GM23338 (cell line): ENCODE measurements around the gene GPR142. TPM values are rescaled to one million over a fixed set of nuclear protein-coding genes. Genes with fewer than 3 reads are reported as not detected.

Experiments used
- ATAC-seq: fragments of 200-7000 bp; cut with Tn5 transposase; 3 replicates; pipeline ENCODE4 v1.9.1; 2020
- DNase-seq: peaks from one replicate; pipeline ENCODE4 v3.0.0-alpha.2; 2015; ENCODE audit warnings: low spot score
- H2AFZ ChIP-seq: fragments of 200-600 bp; sonication (generic); 2 replicates; pipeline ENCODE4 v1.8.0; 2016; ENCODE audit warnings: antibody characterized with exemption, mild to moderate bottlenecking, moderate library complexity
- H3F3A ChIP-seq: fragments of 200-600 bp; sonication (generic); replicated peaks from 2 replicates; pipeline ENCODE4 v1.8.0; 2017; ENCODE audit warnings: antibody characterized with exemption, mixed run types, low read depth
- H3K27ac ChIP-seq: fragments of 200-600 bp; sonication (generic); 2 replicates; pipeline ENCODE4 v1.6.1; 2016; ENCODE audit warnings: low read depth
- H3K27me3 ChIP-seq: fragments of 200-600 bp; sonication (generic); 2 replicates; pipeline ENCODE4 v1.8.0; 2016; ENCODE audit warnings: mild to moderate bottlenecking, mixed run types, moderate library complexity; ENCODE audit not compliant: insufficient read depth
- H3K36me3 ChIP-seq: fragments of 200-600 bp; sonication (generic); 2 replicates; pipeline ENCODE4 v1.8.0; 2016; ENCODE audit warnings: mild to moderate bottlenecking; ENCODE audit not compliant: insufficient read depth
- H3K4me1 ChIP-seq: fragments of 200-600 bp; sonication (generic); 2 replicates; pipeline ENCODE4 v1.8.0; 2016; ENCODE audit warnings: mild to moderate bottlenecking, moderate library complexity; ENCODE audit not compliant: insufficient read depth
- H3K4me2 ChIP-seq: fragments of 200-600 bp; sonication (generic); 2 replicates; pipeline ENCODE4 v1.7.1; 2017; ENCODE audit warnings: mixed run types
- H3K4me3 ChIP-seq: fragments of 200-600 bp; sonication (generic); 2 replicates; pipeline ENCODE4 v1.6.1; 2016; ENCODE audit warnings: mixed run types
- H3K79me2 ChIP-seq: fragments of 200-600 bp; sonication (generic); replicated peaks from 2 replicates; pipeline ENCODE4 v1.8.0; 2017; ENCODE audit warnings: mild to moderate bottlenecking; ENCODE audit not compliant: insufficient read depth
- H3K9me2 ChIP-seq: fragments of 200-600 bp; sonication (generic); 2 replicates; pipeline ENCODE4 v1.8.0; 2017; ENCODE audit not compliant: insufficient read depth
- H4K20me1 ChIP-seq: fragments of 200-600 bp; sonication (generic); replicated peaks from 2 replicates; pipeline ENCODE4 v1.8.0; 2017; ENCODE audit warnings: mild to moderate bottlenecking; ENCODE audit not compliant: insufficient read depth
- H3K27ac Mint-ChIP-seq: 2 replicates; pipeline ENCODE4 v1.8.0; 2020; ENCODE audit warnings: inconsistent platforms, mild to moderate bottlenecking, moderate library complexity, mixed read lengths
- H3K27me3 Mint-ChIP-seq: 3 replicates; pipeline ENCODE4 v1.8.0; 2022; ENCODE audit warnings: low read depth, mild to moderate bottlenecking, moderate library complexity, mixed read lengths, inconsistent platforms; ENCODE audit not compliant: insufficient read depth, poor library complexity
- H3K36me3 Mint-ChIP-seq: 3 replicates; pipeline ENCODE4 v1.8.0; 2021; ENCODE audit warnings: low read depth, mild to moderate bottlenecking, inconsistent platforms, moderate library complexity, mixed read lengths
- H3K4me1 Mint-ChIP-seq: 3 replicates; pipeline ENCODE4 v1.8.0; 2020; ENCODE audit warnings: mild to moderate bottlenecking, inconsistent platforms, mixed read lengths
- H3K4me3 Mint-ChIP-seq: 3 replicates; pipeline ENCODE4 v1.8.0; 2021; ENCODE audit warnings: moderate library complexity, mild to moderate bottlenecking, inconsistent platforms, mixed read lengths
- H3K9me3 Mint-ChIP-seq: 3 replicates; pipeline ENCODE4 v1.8.0; 2020; ENCODE audit warnings: moderate library complexity, mild to moderate bottlenecking, inconsistent platforms, mixed read lengths
- CREB1 ChIP-seq: fragments of 250-450 bp; sonication (Bioruptor Pico); IDR thresholded peaks from 2 replicates; pipeline ENCODE4 v1.5.0; 2020; ENCODE audit warnings: low read depth, mild to moderate bottlenecking, moderate library complexity
- CTCF ChIP-seq, 2 experiments: fragments of 200-600 bp in 1 of 2; sonication (generic) in 1 of 2; conservative IDR thresholded peaks; 2 replicates each; pipeline versions ENCODE4 v1.5.1 to v1.6.1; 2016 to 2017; ENCODE audit warnings: antibody characterized with exemption in 2 of 2, low read depth in 2 of 2, mild to moderate bottlenecking in 2 of 2, moderate library complexity in 1 of 2
- EZH2 ChIP-seq: fragments of 200-600 bp; sonication (generic); IDR thresholded peaks from one replicate; pipeline ENCODE4 v1.8.0; 2017; ENCODE audit warnings: antibody characterized with exemption, mild to moderate bottlenecking, low read depth; ENCODE audit not compliant: unreplicated experiment
- EZH2phosphoT487 ChIP-seq: fragments of 200-600 bp; sonication (generic); IDR thresholded peaks from one replicate; pipeline ENCODE4 v1.8.1; 2018; ENCODE audit warnings: antibody characterized with exemption; ENCODE audit not compliant: unreplicated experiment
- JUNB ChIP-seq: IDR thresholded peaks from one replicate; pipeline ENCODE4 v1.6.1; 2016; ENCODE audit warnings: antibody characterized with exemption; ENCODE audit not compliant: unreplicated experiment
- NANOG ChIP-seq: IDR thresholded peaks from 2 replicates; pipeline ENCODE4 v1.6.1; 2016; ENCODE audit warnings: antibody characterized with exemption, borderline replicate concordance
- POLR2AphosphoS5 ChIP-seq: IDR thresholded peaks from 2 replicates; pipeline ENCODE4 v1.6.1; 2016; ENCODE audit warnings: antibody characterized with exemption, low read depth
- STAT1 ChIP-seq: IDR thresholded peaks from one replicate; pipeline ENCODE4 v1.6.1; 2016; ENCODE audit warnings: antibody characterized with exemption; ENCODE audit not compliant: unreplicated experiment
- ZNF114 ChIP-seq: fragments of 250-450 bp; sonication (Bioruptor Pico); IDR thresholded peaks from 2 replicates; pipeline ENCODE4 v1.5.0; 2020; ENCODE audit warnings: mild to moderate bottlenecking, moderate library complexity
- polyA plus RNA-seq: library from polyadenylated mRNA; unstranded; fragments of >200 nt; fragmentation: Nextera tagmentation; extraction: Ambion mirVana; gene quantifications from 2 replicates; pipeline ENCODE4 v1.2.1, GENCODE V29; 2016
- total RNA-seq: library from RNA; depleted of rRNA; stranded (reverse); fragments of >200 nt; shearing (Covaris generic); gene quantifications from 2 replicates; pipeline ENCODE4 v1.2.3, GENCODE V29; 2014
- TF ChIP-seq, protein P1 (sequence below): IDR thresholded peaks from 2 replicates; pipeline ENCODE4 v1.6.1; 2016; ENCODE audit warnings: antibody characterized with exemption

GPR142 gene
- total and polyA plus RNA-seq, 2 experiments from 2014 or later = not detected

- no peaks in the 10 kb centered on the region for H3K4me1 ChIP-seq
- no peaks in the 10 kb centered on the region for H3K79me2 ChIP-seq
- Mint-ChIP-seq H3K36me3 (no peaks in the 10 kb centered on the region), H3K4me3 (no peak overlapping the region), H3K27ac (no peak overlapping the region), H3K4me1 (peaks cover 9% of the 10 kb centered on the region), H3K27me3 (peaks cover 13% of the 10 kb centered on the region), H3K9me3 (no peaks in the 10 kb centered on the region)
- H3K27me3 ChIP-seq = no peaks in the 10 kb centered on the region
- H4K20me1 ChIP-seq = no peaks in the 10 kb centered on the region
- no peak overlapping the region for H3K27ac ChIP-seq
- H3K36me3 ChIP-seq = no peaks in the 10 kb centered on the region
- no peak overlapping the region for H3K4me2 ChIP-seq
- H3K9me2 ChIP-seq = no peaks in the 10 kb centered on the region
- no peak for TF ChIP-seq CREB1 (CRISPR knock-in tag)
- TF ChIP-seq ZNF114 = no peak
- no peak for TF ChIP-seq NANOG
- no peak for TF ChIP-seq CTCF (conservative IDR thresholded peaks at IDR 0.05; ENCODE audit: low read depth in 2 of 2)
- H3K4me3 ChIP-seq = no peak overlapping the region
- DNase-seq = no peak
- no peak overlapping the region for H2AFZ ChIP-seq
- ATAC-seq = no peak
- H3F3A ChIP-seq = no peaks in the 10 kb centered on the region
Observed at GRCh38 chr17:74369665-74370490, 2.6 kb downstream of the GPR142 start.

DNA sequence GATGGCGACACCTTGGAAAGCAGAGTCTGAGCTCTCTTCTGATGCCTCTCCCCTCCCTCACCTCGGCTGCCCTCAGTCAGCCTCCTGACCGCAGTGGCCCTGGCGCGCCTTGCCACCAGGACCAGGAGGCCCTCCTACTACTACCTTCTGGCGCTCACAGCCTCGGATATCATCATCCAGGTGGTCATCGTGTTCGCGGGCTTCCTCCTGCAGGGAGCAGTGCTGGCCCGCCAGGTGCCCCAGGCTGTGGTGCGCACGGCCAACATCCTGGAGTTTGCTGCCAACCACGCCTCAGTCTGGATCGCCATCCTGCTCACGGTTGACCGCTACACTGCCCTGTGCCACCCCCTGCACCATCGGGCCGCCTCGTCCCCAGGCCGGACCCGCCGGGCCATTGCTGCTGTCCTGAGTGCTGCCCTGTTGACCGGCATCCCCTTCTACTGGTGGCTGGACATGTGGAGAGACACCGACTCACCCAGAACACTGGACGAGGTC, 4.4 kb downstream of the GPR142 start:
- H4K20me1 ChIP-seq = no peaks in the 10 kb centered on the region
- H3K79me2 ChIP-seq = no peaks in the 10 kb centered on the region
- H3K4me2 ChIP-seq = no peak overlapping the region
- no peaks in the 10 kb centered on the region for H3K27me3 ChIP-seq
- no peaks in the 10 kb centered on the region for H3K9me2 ChIP-seq
- no peak for TF ChIP-seq EZH2phosphoT487
- TF ChIP-seq JUNB = no peak
- TF ChIP-seq NANOG = no peak
- no peak for TF ChIP-seq CTCF (conservative IDR thresholded peaks at IDR 0.05; ENCODE audit: low read depth in 2 of 2)
- no peak for TF ChIP-seq STAT1
- no peak for TF ChIP-seq POLR2AphosphoS5
- TF ChIP-seq EZH2 = no peak
- TF ChIP-seq, protein P1, sequence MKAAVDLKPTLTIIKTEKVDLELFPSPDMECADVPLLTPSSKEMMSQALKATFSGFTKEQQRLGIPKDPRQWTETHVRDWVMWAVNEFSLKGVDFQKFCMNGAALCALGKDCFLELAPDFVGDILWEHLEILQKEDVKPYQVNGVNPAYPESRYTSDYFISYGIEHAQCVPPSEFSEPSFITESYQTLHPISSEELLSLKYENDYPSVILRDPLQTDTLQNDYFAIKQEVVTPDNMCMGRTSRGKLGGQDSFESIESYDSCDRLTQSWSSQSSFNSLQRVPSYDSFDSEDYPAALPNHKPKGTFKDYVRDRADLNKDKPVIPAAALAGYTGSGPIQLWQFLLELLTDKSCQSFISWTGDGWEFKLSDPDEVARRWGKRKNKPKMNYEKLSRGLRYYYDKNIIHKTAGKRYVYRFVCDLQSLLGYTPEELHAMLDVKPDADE = no peak
- no peaks in the 10 kb centered on the region for H3F3A ChIP-seq
- no peak for ATAC-seq
- no peaks in the 10 kb centered on the region for H3K36me3 ChIP-seq
- no peak overlapping the region for H3K4me3 Mint-ChIP-seq
- H3K27ac Mint-ChIP-seq = no peak overlapping the region
- no peak overlapping the region for H3K27ac ChIP-seq
- H3K36me3 Mint-ChIP-seq = no peaks in the 10 kb centered on the region
- no peak for DNase-seq
- no peak overlapping the region for H2AFZ ChIP-seq
- H3K4me1 Mint-ChIP-seq = peaks cover 9% of the 10 kb centered on the region
- no peak overlapping the region for H3K4me3 ChIP-seq
- H3K9me3 Mint-ChIP-seq = no peaks in the 10 kb centered on the region
- H3K27me3 Mint-ChIP-seq = peaks cover 10% of the 10 kb centered on the region
- no peaks in the 10 kb centered on the region for H3K4me1 ChIP-seq
